ENCODE measurements around the gene SCGB3A2.

SCGB3A2 gene, protein sequence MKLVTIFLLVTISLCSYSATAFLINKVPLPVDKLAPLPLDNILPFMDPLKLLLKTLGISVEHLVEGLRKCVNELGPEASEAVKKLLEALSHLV

GRCh38 chr5:147878066-147878759 is at the start of gene SCGB3A2:
Gene SCGB3A2 (plus strand): TSS chr5:147878711. CDS start chr5:147878804, 93 bp downstream.
- FAIRE-seq (no peak), DNase-seq (ENCODE audit: insufficient read length, low spot score) (no peak)

DNA sequence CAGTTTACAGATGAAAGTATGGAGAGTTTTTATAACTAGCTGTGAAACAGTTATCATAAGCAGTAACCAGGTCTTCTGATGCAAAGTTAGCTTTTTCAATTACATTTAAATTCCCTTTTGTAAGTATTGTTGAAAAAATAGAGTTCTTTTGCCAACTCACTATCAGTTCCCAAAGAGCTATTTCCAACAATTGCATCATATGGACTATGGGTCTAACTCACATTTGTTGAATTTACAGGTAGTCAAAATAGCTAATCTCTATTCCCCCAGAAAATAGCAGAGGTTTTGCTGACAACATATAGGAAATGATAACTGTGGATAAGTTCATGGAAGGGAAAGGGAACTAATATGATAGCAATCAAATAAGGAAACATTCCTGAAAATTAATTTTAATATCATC is 48.5 kb upstream of the SCGB3A2 start:
- DNase-seq (ENCODE audit: insufficient read length, low spot score): no peak
- FAIRE-seq: no peak

DNA sequence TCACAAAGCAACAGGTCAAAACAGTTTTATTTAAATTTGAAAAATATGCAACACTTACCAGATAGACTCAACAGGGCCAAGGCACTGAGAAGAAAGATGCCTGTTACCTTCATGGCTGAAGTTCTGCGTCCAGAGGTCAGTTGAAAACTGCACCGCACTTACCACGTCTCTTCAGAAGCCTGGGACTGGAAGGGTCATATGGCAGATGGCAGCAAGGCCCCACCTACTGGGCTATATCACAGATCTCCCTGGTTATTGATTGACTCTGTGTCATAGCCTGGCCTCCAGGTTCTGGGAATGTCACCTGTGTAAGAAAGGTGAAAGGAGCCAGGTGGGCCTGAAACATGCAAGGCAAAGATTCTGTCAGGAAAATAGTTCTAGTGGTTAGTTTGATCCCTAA is 47.0 kb upstream of the SCGB3A2 start, which contains the start of gene SPINK1:
TSS of gene SPINK1 (minus strand) at position 207 of the 400 bp plus-strand sequence. CDS start at position 113, 94 bp downstream.
- FAIRE-seq (no peak), DNase-seq (ENCODE audit: insufficient read length, low spot score) (no peak)

GRCh38 chr5:147832541-147832940 is 46.0 kb upstream of the SCGB3A2 start:
- FAIRE-seq (no peak), DNase-seq (ENCODE audit: insufficient read length, low spot score) (no peak)

DNA sequence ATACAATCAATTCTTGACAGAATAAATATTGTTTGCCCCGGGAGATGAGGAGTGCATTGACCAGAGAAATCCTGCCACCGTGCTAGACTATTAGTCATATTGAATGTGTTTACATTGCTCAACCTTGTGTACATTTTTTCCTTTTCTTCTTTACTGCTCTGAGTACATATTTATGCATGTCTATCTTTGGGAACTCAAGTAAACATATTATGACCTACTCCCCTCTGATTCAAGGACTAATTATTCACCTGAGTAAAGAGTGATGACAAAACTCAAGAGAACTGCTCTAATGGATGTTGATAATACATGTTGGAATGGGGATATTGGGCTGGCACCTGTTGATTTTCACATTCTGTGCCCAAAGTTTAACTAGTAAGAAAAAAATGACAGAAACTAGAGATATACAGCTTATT is 43.1 kb upstream of the SCGB3A2 start:
- DNase-seq (ENCODE audit: insufficient read length, low spot score) (no peak), FAIRE-seq (no peak)

DNA sequence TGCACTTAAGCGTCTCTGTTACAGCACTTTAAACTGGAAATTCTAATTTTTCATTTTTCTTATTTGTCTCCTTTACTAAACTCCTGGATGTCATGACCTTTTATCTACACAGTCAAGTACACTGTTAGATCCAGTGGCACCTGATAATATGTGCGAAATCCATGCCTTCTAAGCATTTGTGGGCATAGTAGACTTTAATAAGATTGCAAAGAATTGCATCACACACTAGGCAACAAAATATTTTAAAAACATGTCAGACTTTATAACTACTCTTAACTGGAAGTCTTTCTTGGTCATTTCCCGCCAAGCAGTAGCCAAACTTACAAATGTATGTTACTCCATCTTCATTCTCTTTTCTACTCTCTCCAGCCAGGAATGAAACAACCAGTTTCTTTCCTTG is 42.1 kb upstream of the SCGB3A2 start:
- DNase-seq (ENCODE audit: insufficient read length, low spot score) (no peak), FAIRE-seq (no peak)

DNA sequence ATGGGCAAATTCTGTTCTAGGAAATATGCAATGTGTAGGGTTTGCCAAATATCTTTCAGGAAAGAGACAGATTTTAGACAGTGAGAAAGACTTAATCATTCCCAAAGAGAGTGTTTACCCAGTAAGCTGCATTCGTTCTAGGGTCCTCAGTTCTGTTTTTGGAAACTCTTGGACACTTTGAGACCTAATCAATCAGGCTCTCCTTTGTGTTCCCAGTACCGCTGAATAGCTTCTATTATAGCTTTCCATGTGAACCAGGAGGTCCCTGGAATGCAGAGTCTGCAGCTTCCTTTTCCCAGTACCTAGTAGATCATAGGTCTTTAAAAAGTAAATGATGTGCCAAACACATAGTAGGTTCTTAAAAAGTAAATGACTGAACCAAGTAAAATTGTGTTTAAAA is 35.6 kb upstream of the SCGB3A2 start:
- DNase-seq (ENCODE audit: insufficient read length, low spot score): no peak
- no peak for FAIRE-seq

GRCh38 chr5:147844846-147845245 is 33.7 kb upstream of the SCGB3A2 start:
- no peak for FAIRE-seq
- DNase-seq (ENCODE audit: insufficient read length, low spot score): no peak

- FAIRE-seq (no peak), DNase-seq (ENCODE audit: insufficient read length, low spot score) (no peak)
Observed at GRCh38 chr5:147845618-147846017, 32.9 kb upstream of the SCGB3A2 start.

GRCh38 chr5:147849226-147849625 is 29.3 kb upstream of the SCGB3A2 start:
- no peak for FAIRE-seq
- DNase-seq (ENCODE audit: insufficient read length, low spot score): no peak

DNA sequence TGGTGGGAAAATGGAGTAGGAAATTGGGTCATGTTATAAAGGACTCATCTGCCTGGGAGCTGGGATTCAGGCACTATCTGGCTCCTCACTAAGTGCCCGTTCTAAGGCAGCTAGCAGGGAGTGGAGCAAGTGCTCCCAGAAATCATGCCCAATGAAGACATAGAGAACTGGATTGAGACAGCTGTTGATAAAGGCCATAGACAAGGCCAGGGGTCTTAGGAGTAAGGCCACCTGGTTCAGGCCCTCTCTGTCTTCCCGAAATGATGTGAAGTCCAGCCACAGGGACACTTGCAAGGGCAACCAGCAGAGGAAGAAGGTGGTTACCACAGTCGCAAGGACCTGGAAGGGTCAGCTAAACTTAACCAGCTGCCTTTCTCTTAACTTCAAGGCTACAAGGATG is 26.9 kb upstream of the SCGB3A2 start:
- FAIRE-seq (no peak), DNase-seq (ENCODE audit: insufficient read length, low spot score) (no peak)

- DNase-seq (ENCODE audit: insufficient read length, low spot score) (no peak), FAIRE-seq (no peak)
Observed at GRCh38 chr5:147852365-147852764, 26.1 kb upstream of the SCGB3A2 start.

DNA sequence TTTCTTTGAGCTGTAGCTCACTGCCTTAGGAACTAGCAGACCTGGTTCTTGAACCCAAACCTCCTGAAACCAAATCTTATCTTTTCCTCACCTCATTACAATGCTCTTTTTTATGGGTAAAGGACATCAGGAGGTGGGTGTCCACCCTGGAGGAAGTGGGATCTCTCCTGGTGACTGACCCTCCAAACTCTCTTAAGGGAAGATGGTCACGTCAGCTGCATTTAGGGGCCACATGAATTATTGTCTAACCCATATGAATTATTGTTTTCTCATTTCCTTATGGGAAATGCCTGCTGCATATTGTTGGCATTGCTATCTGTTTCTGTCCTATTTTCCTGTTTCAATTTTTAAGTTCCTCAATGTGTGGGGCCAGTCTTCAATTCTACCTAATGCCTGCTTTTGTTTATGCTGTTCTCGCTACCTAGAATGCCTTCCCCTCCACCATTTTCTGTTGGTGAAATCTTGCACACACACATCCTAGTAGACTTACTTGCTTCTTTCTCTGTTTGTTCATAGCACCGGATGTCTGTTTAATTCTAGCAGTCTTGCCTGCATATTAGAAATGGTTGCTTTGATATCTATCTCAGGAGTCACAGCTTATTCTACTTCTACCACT is 25.0 kb upstream of the SCGB3A2 start:
- FAIRE-seq: no peak

DNA sequence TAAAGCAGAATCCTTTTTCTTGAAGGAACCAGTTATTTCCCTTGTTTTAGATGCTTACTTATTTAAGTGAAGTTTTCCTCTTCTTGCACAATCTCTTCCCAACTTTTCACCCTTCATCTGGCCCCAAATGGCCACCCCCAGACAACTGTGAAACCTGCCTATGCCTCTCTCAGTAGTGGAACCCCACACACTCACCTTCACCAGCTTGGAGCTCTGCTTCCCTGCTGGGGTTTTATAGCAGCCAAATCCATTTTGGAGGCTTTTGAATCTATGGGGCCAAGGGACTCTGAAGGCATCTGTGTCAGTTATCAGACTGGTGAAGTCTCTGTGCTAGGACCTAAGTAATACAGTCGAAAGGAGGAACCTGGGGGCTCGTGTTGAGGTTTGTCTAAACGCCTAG is 24.2 kb upstream of the SCGB3A2 start:
- FAIRE-seq: no peak

More for the DNA sequence above, 25.0 kb upstream of the SCGB3A2 start:
- DNase-seq (ENCODE audit: insufficient read length, low spot score): no peak

GRCh38 chr5:147854894-147855773 is 23.4 kb upstream of the SCGB3A2 start:
- no peak for FAIRE-seq
- no peak for DNase-seq (ENCODE audit: insufficient read length, low spot score)

More for the DNA sequence above, 24.2 kb upstream of the SCGB3A2 start:
- DNase-seq (ENCODE audit: insufficient read length, low spot score): no peak

- FAIRE-seq (no peak), DNase-seq (ENCODE audit: insufficient read length, low spot score) (no peak)
Observed at GRCh38 chr5:147855774-147856069, 22.8 kb upstream of the SCGB3A2 start.

GRCh38 chr5:147856801-147857200 is 21.7 kb upstream of the SCGB3A2 start:
- FAIRE-seq (no peak), DNase-seq (ENCODE audit: insufficient read length, low spot score) (no peak)

DNA sequence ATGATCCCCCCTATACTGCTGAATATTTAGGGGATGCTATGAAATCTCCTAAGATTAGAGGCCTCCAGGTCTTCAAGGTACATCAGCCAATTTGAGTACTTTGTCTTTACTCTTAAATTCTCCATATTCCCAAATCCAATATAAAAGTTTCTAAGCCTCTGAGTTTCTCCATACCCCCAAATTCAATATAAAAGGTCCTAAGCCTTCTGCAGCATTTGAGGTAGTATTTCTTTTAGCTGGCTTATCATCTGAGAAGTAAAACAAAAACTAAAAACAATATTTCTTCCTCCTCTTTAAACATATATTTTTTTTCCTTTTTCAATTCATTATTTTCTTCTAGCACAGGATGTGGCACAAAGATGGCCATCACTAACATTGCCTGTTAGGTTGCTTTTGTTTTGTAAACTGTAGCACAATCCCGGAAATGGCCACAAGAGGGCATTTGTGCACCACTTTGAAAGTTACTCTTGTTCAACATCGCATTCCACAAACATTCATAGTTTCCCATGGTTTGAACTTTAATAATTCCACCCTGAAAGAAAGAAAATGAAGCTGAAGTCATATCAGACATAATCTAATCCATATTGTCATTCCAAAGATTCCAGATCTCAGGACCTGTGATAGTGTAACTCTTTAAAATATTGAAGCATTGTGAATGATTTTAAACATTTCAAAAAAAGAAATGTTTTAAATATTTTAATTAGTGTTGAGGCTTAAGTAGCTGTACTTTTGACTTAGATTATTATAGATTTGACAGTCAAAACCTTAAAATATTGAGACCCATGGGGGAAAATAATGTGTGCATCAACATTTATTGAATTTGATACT is 21.0 kb upstream of the SCGB3A2 start:
- DNase-seq (ENCODE audit: insufficient read length, low spot score): peak; percentile 21
- FAIRE-seq: no peak

DNA sequence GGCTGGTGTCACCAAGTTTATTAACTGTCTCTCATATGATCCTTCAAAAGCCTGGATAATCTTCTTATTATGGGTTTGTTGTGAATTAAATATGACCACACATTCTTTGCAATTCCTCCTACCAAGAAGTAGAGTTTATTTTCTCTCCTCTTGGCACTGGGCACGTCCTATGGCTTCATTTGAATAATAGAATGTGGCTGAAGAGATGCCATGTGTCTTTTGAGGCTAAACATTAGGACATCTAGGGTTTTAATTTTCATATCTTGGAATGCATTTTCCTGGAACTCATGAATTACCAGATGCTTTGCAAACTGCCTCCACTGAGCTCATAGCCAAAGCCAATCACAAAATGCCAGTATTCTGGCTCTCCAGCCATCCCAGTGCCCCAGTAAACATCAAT is 19.9 kb upstream of the SCGB3A2 start:
- no peak for DNase-seq (ENCODE audit: insufficient read length, low spot score)

DNA sequence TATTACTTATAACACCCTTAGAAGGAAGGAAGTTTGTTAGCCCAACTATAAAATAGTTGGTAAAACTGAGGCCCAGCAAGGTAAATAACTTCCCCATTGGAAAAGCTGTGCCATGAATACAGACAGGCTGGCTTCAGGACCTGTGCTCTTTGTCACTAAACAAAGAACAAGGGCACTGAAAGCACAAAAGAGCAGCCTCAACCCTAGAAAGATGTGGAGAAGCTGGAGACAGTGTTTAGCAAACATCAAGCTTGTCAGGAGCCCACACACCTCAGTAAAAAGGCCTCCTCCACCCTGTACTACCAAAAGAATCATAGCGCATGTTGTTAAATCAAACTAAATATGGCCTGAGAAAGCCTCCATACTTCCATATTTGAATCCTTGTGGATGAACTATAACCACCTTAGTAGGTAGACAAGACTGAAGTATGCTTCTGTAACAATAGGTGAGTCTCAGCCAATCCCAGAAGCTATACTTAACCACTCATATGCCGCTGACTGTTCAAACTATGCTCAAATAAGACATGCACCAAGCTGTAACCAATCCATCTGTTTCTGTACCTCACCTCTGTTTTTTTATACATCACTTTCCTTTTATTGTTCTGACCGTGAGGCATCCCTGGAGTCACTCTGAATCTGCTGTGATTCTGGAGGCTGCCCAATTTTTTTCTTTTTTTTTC is 18.4 kb upstream of the SCGB3A2 start:
- DNase-seq (ENCODE audit: insufficient read length, low spot score) (no peak), FAIRE-seq (no peak)

More for the DNA sequence above, 19.9 kb upstream of the SCGB3A2 start:
- no peak for FAIRE-seq
